ENCODE results near the gene ERICH2. TPM values are rescaled to one million over a fixed set of nuclear protein-coding genes. Genes with fewer than 3 reads are reported as not detected.
"Not testable (repeated sequence)": the region's sequence is repeated elsewhere in the genome, so short reads cannot be mapped to it uniquely, and the experiment has no call there.

Gene ERICH2, protein sequence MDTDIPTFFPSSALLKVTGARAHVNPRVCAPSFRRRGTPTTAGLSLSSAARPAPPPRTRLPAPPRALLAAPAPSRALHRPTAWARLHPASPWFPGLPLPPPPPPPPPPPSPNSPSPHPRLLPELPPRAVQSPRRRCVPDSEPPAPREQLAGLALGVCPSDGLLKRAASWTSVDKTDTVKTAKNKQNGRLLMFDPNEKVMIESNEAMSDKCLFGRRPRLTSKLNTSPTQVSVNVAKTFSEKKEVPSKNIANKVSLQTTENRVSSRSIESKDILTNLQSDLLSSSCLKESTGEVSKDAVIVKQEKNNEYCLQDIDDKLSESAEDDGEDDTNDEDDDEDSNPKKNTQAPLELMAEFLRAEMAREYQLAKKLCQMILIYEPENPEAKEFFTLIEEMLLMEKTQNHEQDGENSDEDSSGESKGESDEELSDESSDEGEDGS
- total RNA-seq = under 1 TPM in 1 of 2 donors, not detected in 1; 0.73 TPM

GRCh38 chr2:170770008-170770605, at the start of gene ERICH2:
Gene ERICH2 (plus strand): TSS chr2:170770378. CDS start chr2:170770682, 304 bp downstream.
- Histone ChIP-seq H3K4me1 (replicated peaks) (no peaks in the 10 kb centered on the region), H3K36me3 (no peaks in the 10 kb centered on the region), H3K9me3 (no peaks in the 10 kb centered on the region), H3K27ac (peak within 1 kb of the TSS; percentile 70 to 75), H3K27me3 (replicated peaks; ENCODE audit: insufficient read depth) (no peaks in the 10 kb centered on the region), H3K4me3 (peak within 1 kb of the TSS; percentile 66 to 69)
- TF ChIP-seq POLR2AphosphoS5 (IDR thresholded peaks at IDR 0.05) (no peak), POLR2A (IDR thresholded peaks at IDR 0.05) (no peak)
- TF ChIP-seq, protein P1, sequence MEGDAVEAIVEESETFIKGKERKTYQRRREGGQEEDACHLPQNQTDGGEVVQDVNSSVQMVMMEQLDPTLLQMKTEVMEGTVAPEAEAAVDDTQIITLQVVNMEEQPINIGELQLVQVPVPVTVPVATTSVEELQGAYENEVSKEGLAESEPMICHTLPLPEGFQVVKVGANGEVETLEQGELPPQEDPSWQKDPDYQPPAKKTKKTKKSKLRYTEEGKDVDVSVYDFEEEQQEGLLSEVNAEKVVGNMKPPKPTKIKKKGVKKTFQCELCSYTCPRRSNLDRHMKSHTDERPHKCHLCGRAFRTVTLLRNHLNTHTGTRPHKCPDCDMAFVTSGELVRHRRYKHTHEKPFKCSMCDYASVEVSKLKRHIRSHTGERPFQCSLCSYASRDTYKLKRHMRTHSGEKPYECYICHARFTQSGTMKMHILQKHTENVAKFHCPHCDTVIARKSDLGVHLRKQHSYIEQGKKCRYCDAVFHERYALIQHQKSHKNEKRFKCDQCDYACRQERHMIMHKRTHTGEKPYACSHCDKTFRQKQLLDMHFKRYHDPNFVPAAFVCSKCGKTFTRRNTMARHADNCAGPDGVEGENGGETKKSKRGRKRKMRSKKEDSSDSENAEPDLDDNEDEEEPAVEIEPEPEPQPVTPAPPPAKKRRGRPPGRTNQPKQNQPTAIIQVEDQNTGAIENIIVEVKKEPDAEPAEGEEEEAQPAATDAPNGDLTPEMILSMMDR (IDR thresholded peaks at IDR 0.05) = peak in 1 of 4 experiments; percentile 15
- 4% methylated on average over 13 of the region's 13 CpGs for WGBS
- intact Hi-C loops (cut with DNase I) = no loop called here
- peak; percentile 40 for DNase-seq (ENCODE audit: low spot score)

- Histone ChIP-seq H3K27ac (no peak overlapping the region), H3K4me1 (replicated peaks) (no peaks in the 10 kb centered on the region), H3K4me3 (no peak overlapping the region), H3K27me3 (replicated peaks; ENCODE audit: insufficient read depth) (no peaks in the 10 kb centered on the region), H3K36me3 (no peaks in the 10 kb centered on the region), H3K9me3 (no peaks in the 10 kb centered on the region)
- DNase-seq (ENCODE audit: low spot score) = no peak
- intact Hi-C loops (cut with DNase I) = no loop called here
- WGBS = 76% methylated on average over 3 of the region's 3 CpGs
- TF ChIP-seq POLR2AphosphoS5 (IDR thresholded peaks at IDR 0.05) (no peak), POLR2A (IDR thresholded peaks at IDR 0.05) (no peak)
- TF ChIP-seq, protein P1 (IDR thresholded peaks at IDR 0.05) = no peak
Measured at GRCh38 chr2:170721678-170722077, 48.5 kb upstream of the ERICH2 start.

DNA sequence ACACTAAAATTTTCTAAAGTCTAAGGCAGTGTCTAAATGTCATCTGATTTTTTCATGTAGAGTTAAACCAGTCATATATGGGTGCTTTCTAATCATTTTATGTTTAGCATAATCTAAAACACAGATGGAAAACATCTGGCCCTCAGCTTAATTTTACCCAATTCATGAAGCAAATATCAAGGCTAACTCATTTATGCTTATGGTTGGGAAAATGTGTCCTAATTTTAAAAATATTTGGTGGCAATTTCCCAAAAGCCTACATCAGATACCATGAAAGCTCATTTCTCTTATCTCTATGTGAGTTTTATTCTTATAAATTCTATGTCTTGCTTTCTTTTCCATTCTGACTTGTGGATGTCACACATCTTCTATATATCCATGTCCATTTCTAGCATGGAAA, 47.9 kb upstream of the ERICH2 start:
- Histone ChIP-seq H3K36me3 (no peaks in the 10 kb centered on the region), H3K4me3 (no peak overlapping the region), H3K27me3 (replicated peaks; ENCODE audit: insufficient read depth) (no peaks in the 10 kb centered on the region), H3K9me3 (no peaks in the 10 kb centered on the region), H3K27ac (no peak overlapping the region), H3K4me1 (replicated peaks) (no peaks in the 10 kb centered on the region)
- no peak for DNase-seq (ENCODE audit: low spot score)
- TF ChIP-seq POLR2AphosphoS5 (IDR thresholded peaks at IDR 0.05) = no peak
- TF ChIP-seq POLR2A (IDR thresholded peaks at IDR 0.05) = no peak
- intact Hi-C loops (cut with DNase I) = no loop called here

GRCh38 chr2:170723446-170723958, 46.7 kb upstream of the ERICH2 start:
- intact Hi-C loops (cut with DNase I) = no loop called here
- no peak overlapping the region for H3K4me3 ChIP-seq
- WGBS = 68% methylated on average over 2 of the region's 2 CpGs
- no peaks in the 10 kb centered on the region for H3K9me3 ChIP-seq
- H3K27ac ChIP-seq = no peak overlapping the region
- no peaks in the 10 kb centered on the region for H3K27me3 ChIP-seq (replicated peaks; ENCODE audit: insufficient read depth)
- H3K36me3 ChIP-seq = no peaks in the 10 kb centered on the region
- DNase-seq (ENCODE audit: low spot score) = no peak
- H3K4me1 ChIP-seq (replicated peaks) = no peaks in the 10 kb centered on the region
- TF ChIP-seq, protein P1 (IDR thresholded peaks at IDR 0.05) = no peak
- TF ChIP-seq POLR2AphosphoS5 (IDR thresholded peaks at IDR 0.05) (no peak), POLR2A (IDR thresholded peaks at IDR 0.05) (no peak)

GRCh38 chr2:170733798-170734600, 36.2 kb upstream of the ERICH2 start:
- Histone ChIP-seq H3K9me3 (no peaks in the 10 kb centered on the region), H3K27me3 (replicated peaks; ENCODE audit: insufficient read depth) (no peaks in the 10 kb centered on the region), H3K4me1 (replicated peaks) (no peaks in the 10 kb centered on the region), H3K27ac (no peak overlapping the region), H3K4me3 (no peak overlapping the region), H3K36me3 (no peaks in the 10 kb centered on the region)
- no peak for DNase-seq (ENCODE audit: low spot score)
- intact Hi-C loops (cut with DNase I) = no loop called here
- TF ChIP-seq, protein P1 (IDR thresholded peaks at IDR 0.05) = no peak
- TF ChIP-seq POLR2AphosphoS5 (IDR thresholded peaks at IDR 0.05) (no peak), POLR2A (IDR thresholded peaks at IDR 0.05) (no peak)
- 44% methylated on average over 1 of the region's 1 CpG for WGBS

DNA sequence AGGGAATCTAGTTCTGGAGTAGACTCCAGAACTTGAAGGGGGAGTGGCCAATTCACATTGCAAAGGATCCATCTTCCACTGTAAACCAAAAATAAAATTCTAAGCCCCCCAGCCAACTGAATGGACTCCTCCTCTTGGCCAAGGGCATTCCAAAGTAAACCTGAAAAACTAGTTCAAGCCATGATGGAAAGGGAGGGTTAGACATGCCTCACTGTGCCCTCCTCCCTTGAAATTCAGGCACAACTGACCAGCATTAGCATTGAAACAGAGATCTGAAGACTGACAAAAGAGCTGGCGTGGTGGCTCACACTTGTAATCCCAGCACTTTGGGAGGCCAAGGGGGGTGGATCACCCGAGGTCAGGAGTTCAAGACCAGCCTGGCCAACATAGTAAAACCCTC, 35.6 kb upstream of the ERICH2 start:
- H3K4me1 ChIP-seq (replicated peaks); H3K9me3 ChIP-seq; H3K27ac ChIP-seq; intact Hi-C loops (cut with DNase I); H3K36me3 ChIP-seq; H3K27me3 ChIP-seq (replicated peaks; ENCODE audit: insufficient read depth); H3K4me3 ChIP-seq; DNase-seq (ENCODE audit: low spot score): not testable (repeated sequence)
- WGBS = 75% methylated on average over 2 of the region's 2 CpGs
